ENCODE data around the gene SMURF1.

DNA sequence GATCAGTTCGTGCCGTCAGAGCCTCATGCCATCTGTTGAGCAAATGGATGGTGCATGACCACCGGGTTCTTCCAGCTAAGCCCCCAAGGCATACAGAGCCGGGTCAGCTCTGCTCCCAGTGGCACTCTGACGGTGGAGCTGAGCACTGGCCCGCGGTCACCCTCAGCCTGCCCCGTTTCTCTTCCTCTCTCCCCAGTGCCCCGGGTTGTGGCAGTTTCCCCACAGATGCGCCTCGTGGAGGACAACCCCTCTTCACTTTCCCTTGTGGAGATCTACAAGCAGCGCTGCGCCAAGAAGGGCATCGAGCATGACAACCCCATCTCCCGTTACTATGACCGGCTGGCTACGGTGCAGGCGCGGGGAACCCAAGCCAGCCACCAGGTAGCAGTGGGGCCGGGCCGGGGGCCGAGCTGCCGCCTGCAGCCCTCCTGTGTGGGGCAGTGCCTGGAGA lies 135.7 kb downstream of the SMURF1 start:
- TF ChIP-seq, protein P1, sequence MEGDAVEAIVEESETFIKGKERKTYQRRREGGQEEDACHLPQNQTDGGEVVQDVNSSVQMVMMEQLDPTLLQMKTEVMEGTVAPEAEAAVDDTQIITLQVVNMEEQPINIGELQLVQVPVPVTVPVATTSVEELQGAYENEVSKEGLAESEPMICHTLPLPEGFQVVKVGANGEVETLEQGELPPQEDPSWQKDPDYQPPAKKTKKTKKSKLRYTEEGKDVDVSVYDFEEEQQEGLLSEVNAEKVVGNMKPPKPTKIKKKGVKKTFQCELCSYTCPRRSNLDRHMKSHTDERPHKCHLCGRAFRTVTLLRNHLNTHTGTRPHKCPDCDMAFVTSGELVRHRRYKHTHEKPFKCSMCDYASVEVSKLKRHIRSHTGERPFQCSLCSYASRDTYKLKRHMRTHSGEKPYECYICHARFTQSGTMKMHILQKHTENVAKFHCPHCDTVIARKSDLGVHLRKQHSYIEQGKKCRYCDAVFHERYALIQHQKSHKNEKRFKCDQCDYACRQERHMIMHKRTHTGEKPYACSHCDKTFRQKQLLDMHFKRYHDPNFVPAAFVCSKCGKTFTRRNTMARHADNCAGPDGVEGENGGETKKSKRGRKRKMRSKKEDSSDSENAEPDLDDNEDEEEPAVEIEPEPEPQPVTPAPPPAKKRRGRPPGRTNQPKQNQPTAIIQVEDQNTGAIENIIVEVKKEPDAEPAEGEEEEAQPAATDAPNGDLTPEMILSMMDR (IDR thresholded peaks at IDR 0.05; ENCODE audit: poor library complexity, severe bottlenecking), result no peak
- TF ChIP-seq EZH2 (IDR thresholded peaks at IDR 0.05; ENCODE audit: borderline replicate concordance, insufficient read depth, low read length, poor library complexity, severe bottlenecking) (no peak), EP300 (conservative IDR thresholded peaks at IDR 0.05; ENCODE audit: poor library complexity, severe bottlenecking) (no peak), RAD21 (conservative IDR thresholded peaks at IDR 0.05) (no peak), POLR2AphosphoS5 (IDR thresholded peaks at IDR 0.05) (no peak)
